ENCODE data around the gene KANSL1. TPM values are rescaled to one million over a fixed set of nuclear protein-coding genes. Genes with fewer than 3 reads are reported as not detected.

The KANSL1 gene
- total and polyA plus RNA-seq, 10 of the 15 experiments (the other 5 are each of a cell fraction or from before 2014, with no cell fraction given): 4.7 to 60.6 (median 28.0) TPM

- TF ChIP-seq CTCF (IDR thresholded peaks at IDR 0.05 in 2 of 3, conservative IDR thresholded peaks at IDR 0.05 in 1 of 3; ENCODE audit: control insufficient read depth in 2 of 3, extremely low read depth in 1 of 3, insufficient read depth in 1 of 3, low read depth in 3 of 3, low read length in 3 of 3) (no peak), SREBF1 (IDR thresholded peaks at IDR 0.05; ENCODE audit: low read length) (no peak), BMI1 (IDR thresholded peaks at IDR 0.05; ENCODE audit: borderline replicate concordance) (no peak), POLR2AphosphoS2 (IDR thresholded peaks at IDR 0.05; ENCODE audit: low read depth, low read length) (no peak), SREBF2 (IDR thresholded peaks at IDR 0.05; ENCODE audit: low read length) (no peak), E2F8 (IDR thresholded peaks at IDR 0.05; ENCODE audit: low read depth, partially characterized antibody) (no peak), IRF4 (IDR thresholded peaks at IDR 0.05; ENCODE audit: low read depth, low read length) (no peak), HDGF (IDR thresholded peaks at IDR 0.05) (no peak), NBN (IDR thresholded peaks at IDR 0.05) (no peak)
These were observed 92.6 kb downstream of the KANSL1 start (continued) for GRCh38 chr17:46100590-46100989.
